UCSD-AML1 (cell line): Measurements from ENCODE around the gene ITIH4.
"Not testable (repeated sequence)": the region's sequence is repeated elsewhere in the genome, so short reads cannot be mapped to it uniquely, and the experiment has no call there.

Experiments used
- DNase-seq: peaks from one replicate; lab custom pipeline; 2025; ENCODE audit not compliant: unreplicated experiment; lab: John Stamatoyannopoulos, UW

Gene ITIH4

DNA sequence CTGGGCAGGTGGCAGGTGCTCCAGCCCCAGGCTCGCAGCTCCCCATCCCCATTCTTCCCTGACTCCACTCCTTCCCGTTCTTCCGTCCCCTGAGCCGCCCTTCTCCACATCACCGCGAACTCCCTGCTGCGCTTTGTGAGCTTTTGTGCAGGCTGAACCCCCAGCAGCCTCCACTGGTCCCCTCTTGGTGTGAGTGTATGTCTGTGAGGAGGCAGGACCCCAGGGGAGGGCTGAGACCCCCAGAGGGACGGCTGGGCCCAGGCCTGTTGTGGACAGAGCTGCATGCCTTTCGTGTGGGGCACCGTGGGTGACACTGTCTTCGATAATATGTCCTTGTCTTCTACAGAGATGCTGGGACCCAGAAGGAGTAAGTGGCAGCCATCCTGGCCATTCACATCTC lies 43.2 kb downstream of the ITIH4 start:
- DNase-seq: no peak

DNA sequence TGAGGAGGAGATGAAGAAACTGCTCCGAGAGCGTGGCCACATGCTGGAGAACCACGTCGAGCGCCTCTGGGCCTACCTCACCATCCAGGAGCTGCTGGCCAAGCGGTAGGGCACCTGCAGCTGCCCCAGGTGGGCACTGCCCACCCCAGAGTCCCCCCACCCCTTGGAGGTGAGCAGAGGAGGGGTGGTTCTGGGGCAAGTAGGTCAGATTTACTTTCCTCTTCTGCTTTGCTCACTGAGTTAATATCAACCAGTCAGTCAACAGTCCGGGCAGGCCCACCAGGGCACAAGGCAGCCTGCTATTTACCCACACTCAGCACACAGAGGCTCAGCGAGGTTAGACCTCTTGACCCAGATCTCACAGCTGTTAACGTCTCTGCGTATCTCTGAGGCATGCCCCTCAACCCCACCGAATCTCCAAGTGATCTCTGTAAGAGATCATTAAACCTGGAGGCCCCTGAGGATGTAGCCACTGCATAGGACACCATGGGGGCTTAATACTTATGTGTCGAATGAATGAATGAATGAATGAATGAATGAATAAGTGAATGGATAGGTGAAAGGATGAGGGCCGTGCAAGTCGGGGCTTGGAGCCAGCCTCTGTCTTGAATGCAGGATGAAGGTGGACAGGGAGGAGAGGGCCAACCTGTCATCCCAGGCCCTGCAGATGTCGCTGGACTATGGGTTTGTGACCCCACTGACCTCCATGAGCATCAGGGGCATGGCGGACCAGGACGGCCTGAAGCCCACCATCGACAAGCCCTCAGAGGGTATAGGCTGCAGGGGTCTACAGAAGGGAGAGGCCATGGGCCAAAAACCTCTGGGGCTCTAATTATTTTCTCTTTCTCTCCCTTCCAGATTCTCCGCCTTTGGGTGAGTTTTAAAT lies 43.9 kb downstream of the ITIH4 start:
- no peak for DNase-seq

DNA sequence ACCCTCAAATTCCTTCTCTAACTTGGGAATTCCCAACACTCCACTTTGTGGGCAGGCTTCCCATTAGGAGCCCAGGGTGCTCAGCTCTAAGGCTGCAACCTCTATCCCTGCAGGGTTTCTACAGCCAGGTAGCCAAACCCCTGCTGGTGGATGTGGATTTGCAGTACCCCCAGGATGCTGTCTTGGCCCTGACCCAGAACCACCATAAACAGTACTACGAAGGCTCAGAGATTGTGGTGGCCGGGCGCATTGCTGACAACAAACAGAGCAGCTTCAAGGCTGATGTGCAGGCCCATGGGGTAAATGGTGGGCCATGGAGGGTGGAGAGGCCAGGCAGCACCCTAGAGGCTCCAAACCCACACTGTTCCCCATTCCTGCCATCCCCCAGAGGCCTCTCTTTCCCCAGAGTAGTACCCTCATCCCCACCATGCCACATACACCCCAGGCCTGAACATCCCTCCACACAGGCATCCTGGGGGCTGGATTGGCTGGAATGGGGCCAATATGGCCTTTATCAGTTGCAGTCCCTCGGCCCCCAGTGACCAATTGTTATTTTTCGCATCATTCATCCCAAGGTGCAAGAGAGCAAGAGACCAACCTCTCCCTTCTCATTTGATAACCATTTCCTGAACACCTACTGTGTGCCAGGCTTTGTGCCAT lies 45.4 kb downstream of the ITIH4 start:
- no peak for DNase-seq

DNA sequence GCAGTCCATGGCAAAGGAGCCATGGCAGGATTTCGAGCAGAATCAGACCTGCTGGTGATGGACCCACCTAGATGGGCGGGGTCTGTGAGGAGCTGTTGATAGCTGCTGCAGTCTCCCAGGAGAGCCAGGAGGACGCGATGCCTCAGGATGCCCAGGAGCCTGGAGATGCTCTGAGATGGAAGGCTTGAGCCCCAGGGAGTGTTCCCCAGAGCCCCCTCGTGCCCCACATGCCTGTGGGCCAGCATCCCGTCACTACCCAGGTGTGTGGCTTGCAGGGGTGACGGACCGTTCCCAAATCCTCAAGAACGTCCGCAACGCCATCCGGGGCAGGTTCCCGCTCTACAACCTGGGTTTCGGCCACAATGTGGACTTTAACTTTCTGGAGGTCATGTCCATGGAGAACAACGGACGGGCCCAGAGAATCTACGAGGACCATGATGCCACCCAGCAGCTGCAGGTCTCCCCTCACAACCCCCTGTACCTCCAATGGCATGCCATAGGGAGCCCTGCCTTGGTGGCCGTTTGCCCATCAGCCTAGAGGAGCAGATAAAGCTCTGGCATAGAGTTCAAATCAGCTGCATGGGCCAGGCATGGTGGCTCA lies 46.4 kb downstream of the ITIH4 start:
- DNase-seq: no peak

DNA sequence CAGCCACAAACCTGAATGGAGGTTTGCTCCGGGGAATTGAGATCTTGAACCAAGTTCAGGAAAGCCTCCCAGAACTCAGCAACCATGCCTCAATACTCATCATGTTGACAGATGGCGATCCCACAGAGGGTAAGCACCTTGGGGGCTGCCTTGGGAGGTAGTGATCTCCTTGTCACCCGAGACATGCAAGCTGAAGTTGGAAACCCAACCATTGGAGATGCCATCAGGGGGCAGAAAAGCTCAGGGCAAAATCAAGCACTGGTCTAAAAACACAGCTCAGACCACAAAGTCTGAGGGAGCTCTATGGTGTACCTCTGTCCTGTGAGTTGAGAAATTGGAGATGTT lies 47.3 kb downstream of the ITIH4 start:
- DNase-seq: no peak

DNA sequence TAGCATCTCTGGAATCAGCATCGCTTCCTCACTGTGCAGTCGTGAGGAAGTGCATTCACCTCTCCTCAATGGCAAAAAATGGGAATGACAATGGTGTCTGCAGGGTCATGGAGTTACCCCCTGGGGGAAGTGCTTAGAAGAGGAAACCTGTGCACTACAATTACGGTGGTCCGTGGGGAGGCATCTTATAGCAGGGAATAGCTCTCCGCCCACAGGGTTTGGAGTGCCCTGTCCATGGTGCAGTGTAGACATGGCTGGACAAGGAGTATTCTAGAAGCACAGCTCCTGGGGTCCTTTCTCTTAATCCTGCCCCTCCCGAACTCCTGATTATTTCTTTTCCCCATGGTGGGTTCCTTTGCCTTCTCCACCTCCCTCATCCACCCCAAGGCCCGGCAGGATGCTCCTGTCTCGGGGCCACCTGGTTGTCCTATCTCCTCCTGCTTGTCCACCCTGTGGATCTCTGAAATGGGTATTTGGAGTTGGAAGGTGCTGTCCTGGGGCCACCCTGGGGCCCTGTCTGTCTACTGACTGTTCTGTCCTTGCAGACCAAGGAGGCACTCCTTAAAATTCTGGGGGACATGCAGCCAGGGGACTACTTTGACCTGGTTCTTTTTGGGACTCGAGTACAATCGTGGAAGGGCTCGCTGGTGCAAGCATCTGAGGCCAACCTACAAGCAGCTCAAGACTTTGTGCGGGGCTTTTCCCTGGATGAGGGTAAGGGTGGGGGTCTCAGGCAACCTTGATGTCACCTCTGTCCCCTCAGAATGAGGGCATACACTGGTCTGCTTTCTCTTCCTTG lies 47.9 kb downstream of the ITIH4 start:
- no peak for DNase-seq

DNA sequence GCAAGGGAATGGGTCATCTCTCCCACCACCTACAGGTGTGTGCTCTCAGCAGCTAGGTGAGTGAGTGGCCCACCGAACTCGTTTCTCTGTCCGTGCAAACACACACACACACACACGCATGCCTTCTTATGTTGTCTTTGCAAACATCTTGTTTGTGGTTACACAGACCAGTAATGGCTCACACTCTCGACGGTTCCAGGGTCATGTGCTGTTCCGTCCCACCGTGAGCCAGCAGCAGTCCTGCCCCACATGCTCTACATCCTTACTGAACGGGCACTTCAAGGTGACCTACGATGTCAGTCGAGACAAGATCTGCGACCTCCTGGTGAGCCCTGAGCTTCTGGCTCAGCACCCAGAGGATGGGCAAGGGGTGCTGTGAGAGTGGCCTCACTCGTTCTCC lies 48.7 kb downstream of the ITIH4 start:
- DNase-seq: no peak

DNA sequence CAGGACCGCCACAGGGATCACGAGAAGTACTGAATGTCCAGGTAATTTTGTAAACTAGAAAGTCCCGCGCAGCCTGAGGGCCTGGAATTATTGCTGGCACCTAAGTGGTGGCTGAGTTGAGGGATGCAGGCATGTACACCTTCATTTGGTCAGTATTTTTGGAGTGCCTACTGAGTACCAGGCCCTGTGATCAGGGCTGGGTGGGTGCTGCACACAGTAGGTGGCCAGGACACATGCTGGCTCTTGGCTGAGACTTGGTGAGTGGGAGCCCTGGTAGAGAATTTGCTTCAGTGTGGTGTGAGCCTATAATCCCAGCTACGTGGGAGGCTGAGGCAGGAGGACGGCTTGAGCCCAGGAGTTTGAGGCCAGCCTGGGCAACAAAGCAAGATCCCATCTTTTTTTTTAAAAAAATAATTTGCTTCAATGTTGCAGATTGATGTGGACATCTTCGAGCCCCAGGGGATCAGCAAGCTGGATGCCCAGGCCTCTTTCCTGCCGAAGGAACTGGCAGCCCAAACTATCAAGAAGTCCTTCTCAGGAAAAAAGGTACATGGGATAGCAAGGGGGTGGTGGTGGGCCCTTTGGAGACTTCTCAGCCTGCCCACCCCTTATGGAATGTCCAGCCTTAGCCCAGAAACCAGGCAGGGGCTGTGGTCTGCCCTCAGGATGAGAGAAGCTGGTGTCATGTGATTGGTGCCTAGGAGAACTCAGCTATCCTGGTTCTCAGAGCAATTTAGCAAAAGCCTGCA lies 50.5 kb downstream of the ITIH4 start:
- no peak for DNase-seq

DNA sequence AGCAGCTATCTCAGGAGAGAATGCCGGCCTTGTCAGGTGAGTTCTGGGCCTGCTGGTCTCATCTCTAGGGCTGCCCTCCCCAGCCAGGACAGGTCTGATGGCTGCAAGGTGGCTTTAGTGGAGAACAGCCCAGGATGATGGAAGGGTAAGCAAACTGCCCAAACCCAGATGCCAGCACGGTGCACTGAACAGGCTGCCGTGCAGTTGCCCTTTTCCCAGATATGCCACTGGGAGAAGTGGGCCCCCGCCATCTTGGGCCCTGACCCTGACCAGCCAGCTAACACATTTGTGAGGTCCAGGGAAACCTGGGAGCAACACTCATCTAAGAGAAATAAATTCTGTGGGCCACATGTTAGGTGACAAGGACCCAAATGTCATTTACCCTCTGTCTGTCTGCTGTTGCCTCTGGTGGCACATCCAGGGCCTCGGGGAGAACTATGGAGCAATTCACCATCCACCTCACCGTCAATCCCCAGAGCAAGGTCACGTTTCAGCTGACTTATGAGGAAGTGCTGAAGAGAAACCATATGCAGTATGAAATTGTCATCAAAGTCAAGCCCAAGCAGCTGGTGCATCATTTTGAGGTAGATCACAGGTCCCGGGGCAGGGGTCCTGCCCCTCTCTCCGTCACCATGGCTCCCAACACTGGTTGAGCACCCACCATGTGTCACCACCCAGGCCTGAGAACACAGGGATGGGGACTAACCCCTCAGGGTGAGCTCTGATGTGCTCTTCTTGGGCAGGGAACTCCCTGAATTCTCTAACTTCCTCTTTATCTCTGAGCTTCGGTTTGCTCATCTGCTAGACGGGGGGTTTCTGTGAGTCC lies 51.2 kb downstream of the ITIH4 start:
- no peak for DNase-seq

DNA sequence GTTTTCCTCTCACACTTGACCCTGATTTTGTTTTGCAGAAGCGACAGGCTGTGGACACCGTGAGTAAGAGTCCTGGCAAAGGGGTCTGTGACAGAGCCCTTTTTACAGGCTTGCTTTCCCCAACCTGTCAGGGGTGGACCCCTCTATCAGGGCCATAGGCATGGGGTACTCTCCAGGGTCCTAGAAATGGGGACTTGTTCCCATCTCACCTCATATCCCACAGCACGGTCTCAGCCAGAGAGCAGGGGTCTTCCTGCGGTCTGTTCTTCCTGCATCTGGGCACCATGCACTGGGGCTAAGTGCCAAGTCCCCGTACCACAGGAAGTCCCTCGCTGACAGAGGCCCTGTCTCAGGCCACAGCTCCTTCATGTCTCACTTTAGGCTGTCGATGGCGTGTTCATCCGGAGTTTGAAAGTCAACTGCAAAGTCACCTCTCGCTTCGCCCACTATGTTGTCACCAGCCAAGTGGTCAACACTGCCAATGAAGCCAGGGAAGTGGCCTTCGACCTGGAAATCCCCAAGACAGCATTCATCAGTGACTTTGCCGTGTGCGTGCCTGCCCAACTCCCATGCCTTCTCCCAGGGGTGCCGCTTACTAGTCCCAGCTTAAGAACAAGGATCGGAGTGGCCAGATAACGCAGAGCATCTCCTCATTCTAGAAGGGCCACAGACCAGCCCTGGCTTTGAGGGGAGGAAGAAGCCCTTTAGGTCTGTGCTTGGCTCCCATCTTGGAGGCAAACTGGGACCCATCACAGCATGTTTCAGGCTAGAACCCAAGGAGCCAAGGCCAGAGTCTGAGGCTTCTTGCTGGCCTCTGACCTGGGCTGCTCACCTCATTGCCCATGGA lies 52.3 kb downstream of the ITIH4 start:
- DNase-seq: no peak

DNA sequence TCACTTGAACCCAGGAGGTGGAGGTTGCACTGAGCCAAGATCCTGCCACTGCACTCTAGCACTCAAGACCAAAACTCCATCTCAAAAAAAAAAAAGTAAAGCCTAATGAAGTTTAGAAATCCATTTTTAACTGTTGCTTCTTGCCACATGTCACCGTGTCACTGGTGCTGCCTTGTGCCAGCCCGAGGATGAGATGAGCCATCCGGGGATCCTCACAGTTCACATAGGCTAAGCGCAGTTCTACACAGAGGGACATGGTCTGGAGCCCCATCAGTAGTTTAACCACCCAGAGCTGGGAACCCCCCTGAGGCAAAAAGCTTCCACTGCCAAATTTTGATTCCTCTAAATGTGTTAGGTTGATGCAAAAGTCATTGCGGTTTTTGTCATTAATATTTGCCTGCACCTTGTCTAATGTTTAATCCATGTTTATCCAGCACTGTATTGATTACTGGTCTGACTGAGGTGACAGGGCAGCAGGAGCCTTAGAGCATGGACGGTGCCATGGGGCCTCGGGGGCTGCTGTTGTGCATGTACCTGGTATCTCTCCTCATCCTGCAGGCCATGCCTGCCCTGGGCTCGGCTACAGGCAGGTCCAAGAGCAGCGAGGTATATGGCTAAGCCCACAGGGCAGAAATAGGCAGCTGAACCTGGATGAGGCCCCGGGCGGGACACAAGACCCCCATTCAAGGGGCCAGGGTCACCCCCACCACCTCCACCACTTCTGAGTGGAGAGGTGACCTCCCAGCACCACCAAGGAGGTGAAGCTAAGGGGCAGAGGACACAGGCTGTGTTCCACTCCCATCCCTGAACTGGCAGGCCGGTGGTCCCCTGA lies 53.1 kb downstream of the ITIH4 start, which contains the start of gene ITIH1:
Gene ITIH1, plus strand, starts transcription at position 473 of the 832 bp plus-strand sequence. Its CDS starts 17 bp downstream, at position 490.
- DNase-seq: no peak

DNA sequence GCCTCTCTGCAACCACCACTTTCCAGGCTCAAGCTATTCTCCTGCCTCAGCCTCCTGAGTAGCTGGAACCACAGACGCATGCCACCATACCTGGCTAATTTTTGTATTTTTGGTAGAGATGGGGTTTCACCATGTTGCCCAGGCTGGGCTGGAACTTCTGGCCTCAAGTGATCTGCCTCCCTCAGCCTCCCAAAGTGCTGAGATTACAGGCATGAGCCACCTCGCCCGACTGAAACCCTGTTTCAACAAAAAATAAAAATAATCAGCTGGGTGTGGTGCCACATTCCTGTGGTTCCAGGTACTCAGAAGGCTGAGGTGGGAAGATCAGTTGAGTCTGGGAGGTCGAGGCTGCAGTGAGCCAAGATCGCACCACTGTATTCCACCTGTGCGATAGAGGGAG lies 54.0 kb downstream of the ITIH4 start:
- DNase-seq: not testable (repeated sequence)

DNA sequence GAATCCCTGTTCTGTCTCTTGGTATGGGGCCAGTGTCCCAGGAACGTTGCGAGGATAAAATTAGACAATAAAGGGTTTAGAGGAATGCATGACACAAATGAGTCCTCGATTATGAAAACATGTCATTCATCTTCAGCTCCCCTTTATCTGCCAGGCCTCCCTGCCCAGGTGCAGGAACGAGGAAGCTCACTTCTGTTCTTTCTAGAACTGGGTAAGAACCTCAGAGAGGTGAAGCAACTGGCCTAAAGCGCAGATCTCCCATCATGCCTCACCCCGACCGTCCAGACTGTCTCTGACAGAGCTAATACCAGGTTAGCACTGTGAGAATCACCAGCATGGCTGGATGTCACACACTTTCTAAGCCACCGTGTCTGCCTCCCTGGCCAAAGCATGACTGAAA lies 54.6 kb downstream of the ITIH4 start:
- DNase-seq: no peak

DNA sequence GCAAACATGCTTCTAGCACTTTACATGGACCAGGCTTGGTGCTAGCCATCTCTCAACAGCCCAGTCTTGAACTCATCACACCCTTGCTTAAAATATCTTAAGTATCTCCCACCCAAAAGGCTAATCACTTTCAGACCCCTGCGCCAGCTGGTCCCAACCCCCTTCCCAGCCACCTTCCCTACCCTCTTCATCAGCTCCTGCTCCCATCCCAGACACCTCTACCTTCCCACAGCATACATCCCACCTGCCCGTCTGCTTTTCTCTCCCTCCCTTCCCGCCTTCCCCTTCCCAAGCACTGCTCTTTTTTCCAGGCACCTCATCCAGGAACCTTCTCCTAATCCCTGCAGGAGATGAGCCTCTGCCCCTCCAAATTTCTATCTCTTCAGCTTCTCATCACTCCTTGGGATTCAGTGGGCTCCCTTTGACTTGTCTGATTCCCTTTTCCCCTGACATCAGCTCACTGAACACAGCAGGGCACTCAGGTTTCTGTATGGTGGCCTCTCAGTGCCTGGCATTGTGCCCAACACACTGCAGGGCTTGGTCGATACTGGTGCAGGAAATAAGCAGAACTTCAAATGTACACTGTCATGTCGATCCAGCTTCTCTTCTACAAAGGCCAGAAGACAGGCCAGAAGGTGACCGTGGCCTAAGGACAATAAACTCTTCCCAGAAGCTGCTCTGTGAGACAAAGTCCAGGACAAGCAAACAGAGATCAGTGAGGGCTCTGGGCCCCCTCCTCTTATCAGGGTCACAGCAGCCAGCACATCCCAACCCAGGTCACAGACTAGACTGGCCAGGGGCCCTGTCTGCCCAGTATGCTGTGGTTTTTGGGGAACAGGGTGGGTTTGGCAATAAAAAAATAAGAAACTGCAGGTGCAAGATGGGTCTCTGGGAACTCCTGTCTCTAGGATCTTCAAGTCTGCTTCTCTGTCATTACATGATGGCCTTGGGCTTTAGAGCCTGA lies 55.3 kb downstream of the ITIH4 start:
- no peak for DNase-seq

DNA sequence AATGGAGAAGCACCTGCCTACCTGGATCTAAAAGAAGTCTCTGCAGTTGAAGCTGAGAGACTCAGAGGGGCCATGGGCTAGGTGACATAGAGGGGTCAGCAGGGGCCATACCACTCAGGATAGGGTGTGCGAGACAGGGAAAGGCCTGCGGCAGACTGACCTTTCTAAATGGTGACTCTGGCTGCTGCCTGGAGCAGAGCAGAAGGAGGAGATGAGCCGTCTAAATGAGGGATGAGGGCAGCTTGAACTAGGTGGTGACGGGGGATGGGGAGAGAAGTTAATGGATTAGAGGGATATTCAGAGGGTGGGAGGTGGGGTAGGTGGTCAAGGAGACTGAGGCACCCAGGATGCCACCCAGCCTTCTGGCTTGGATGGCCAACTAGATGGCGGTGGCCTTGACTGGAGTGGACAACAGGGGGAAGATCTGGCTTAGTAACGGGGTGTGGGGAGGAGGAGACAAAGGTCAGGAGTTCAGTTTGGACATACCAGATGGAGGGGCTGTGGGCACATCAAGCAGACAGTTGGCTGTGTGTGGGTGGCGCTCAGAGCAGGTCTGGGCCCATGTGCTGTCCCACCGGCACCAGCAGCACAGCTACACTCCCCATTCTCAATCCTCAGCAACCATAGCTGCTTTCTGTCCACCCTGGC lies 56.3 kb downstream of the ITIH4 start:
- DNase-seq: no peak

DNA sequence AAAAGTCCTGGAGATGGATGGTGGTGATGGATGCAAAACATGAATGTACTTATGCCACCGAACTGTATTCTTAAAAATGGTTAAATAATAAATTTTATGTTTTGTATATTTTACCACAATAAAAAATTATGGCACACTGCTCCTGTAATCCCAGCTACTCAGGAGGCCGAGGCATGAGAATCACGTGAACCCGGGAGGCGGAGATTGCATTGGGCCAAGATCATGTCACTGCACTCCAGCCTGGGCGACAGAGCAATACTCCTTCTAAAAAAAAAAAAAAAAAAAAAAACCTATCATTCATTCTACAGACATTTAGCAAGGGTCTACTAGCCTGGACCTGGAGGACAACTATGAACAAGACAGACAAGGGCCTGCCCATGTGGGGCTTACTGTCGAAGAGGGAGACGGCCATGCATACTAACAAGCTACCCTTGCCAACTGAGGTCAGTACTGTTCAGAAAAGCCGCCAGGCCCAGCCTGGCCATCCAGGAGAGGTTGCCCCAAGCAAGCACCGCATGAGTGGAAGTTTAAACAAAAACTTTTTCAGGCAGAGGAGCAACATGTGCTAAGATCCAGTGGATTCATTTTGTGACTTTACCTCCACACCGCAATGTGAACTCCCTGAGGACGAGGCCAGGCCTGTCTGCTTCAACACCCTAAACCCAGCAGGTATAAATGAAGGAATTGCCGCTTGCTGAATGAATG lies 57.0 kb downstream of the ITIH4 start:
- no peak for DNase-seq
